ENCODE results near the gene ASGR1.

Gene ASGR1

DNA sequence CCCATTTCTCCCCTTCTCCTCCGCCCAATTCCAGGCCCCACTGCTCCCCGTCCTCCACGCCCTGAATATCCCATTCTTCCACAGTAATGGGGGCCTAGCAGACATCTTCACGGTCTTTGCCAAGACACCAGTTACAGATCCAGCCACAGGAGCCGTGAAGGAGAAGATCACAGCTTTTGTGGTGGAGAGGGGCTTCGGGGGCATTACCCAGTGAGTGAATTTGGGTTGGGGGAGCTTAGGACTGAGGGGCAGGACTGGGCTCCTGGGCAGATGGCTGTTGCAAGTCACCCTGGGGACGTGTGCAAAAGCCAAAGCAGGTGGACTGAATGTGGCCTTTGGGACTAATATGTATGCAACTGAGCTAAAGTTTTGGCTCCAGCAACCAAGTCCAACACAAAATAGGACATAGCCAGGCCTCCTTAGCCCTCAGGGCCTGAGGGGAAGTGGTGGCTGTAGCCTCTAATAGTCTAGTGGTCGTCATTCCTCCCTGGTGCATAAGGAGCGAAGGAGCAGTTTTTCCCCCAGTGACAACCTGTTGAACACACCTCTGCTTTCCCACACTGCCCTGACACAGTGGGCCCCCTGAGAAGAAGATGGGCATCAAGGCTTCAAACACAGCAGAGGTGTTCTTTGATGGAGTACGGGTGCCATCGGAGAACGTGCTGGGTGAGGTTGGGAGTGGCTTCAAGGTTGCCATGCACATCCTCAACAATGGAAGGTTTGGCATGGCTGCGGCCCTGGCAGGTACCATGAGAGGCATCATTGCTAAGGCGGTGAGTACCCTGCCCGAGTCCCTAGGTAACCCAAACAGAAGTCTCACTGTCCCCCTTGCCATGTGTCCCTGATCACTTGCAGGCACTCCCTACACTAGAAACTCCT is 43.2 kb upstream of the ASGR1 start:
- H3K36me3 ChIP-seq (ENCODE audit: control insufficient read depth in 5 of 5, insufficient read depth in 5 of 5, low read length in 5 of 5) = peaks cover 0 to 62% (median 62%) of the 10 kb centered on the region in 5 donors
- H3K4me1 ChIP-seq (ENCODE audit: control insufficient read depth in 5 of 5, insufficient read depth in 5 of 5, low read length in 5 of 5) = peaks cover 12 to 69% (median 55%) of the 10 kb centered on the region in 5 donors
- peaks cover 0 to 4% (median 0%) of the 10 kb centered on the region in 5 donors for H3K27me3 ChIP-seq (ENCODE audit: control insufficient read depth in 5 of 5, insufficient read depth in 4 of 5, low read length in 5 of 5)
- H3K9me3 ChIP-seq (ENCODE audit: control insufficient read depth in 5 of 5, low read length in 5 of 5) = no peaks in the 10 kb centered on the region
- H3K4me3 ChIP-seq (ENCODE audit: low read depth in 1 of 5, low read length in 5 of 5) = no peak overlapping the region
- peak overlapping the region in 2 of 5 donors; percentile 4 for H3K9ac ChIP-seq (ENCODE audit: low read length in 5 of 5)
- H3K27ac ChIP-seq (ENCODE audit: low read depth, low read length) = peak overlapping the region; percentile 98

DNA sequence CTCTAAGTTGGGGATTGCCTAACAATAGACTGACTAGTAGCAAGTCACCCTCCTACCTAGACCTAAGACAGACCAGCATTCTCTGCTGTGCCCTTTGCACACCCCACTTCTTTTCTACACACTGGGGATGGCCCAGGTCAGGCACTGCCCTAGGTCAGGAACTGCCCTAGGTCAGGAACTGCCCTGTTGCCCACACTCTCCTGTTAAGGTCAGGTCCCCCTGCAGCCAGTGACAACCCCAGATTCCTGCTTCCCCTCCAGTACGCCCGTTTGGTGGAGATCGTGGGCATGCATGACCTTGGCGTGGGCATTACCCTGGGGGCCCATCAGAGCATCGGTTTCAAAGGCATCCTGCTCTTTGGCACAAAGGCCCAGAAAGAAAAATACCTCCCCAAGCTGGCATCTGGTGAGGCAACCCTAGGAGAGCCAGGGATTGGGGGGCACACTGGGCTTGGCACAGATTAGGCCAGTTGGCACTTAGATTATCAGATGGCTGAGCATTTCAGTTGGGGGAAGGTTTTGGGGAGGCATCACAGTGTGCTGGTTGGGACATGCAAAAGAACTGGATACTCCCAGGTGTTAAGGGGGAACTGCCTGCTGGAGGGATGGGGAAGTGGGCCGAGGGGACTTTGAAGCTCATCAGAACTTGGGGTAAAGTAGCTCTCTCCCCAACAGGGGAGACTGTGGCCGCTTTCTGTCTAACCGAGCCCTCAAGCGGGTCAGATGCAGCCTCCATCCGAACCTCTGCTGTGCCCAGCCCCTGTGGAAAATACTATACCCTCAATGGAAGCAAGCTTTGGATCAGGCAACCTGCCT is 42.3 kb upstream of the ASGR1 start:
- H3K4me3 ChIP-seq (ENCODE audit: low read depth in 1 of 5, low read length in 5 of 5) = peak overlapping the region in 3 of 5 donors; percentile 79 to 91 (median 89)
- H3K4me1 ChIP-seq (ENCODE audit: control insufficient read depth in 5 of 5, insufficient read depth in 5 of 5, low read length in 5 of 5) = peaks cover 12 to 72% (median 58%) of the 10 kb centered on the region in 5 donors
- H3K9ac ChIP-seq (ENCODE audit: low read length in 5 of 5) = peak overlapping the region in 3 of 5 donors; percentile 4 to 98 (median 96)
- peaks cover 0 to 54% (median 54%) of the 10 kb centered on the region in 5 donors for H3K36me3 ChIP-seq (ENCODE audit: control insufficient read depth in 5 of 5, insufficient read depth in 5 of 5, low read length in 5 of 5)
- H3K9me3 ChIP-seq (ENCODE audit: control insufficient read depth in 5 of 5, low read length in 5 of 5) = no peaks in the 10 kb centered on the region
- peaks cover 0 to 9% (median 0%) of the 10 kb centered on the region in 5 donors for H3K27me3 ChIP-seq (ENCODE audit: control insufficient read depth in 5 of 5, insufficient read depth in 4 of 5, low read length in 5 of 5)
- peak overlapping the region; percentile 98 for H3K27ac ChIP-seq (ENCODE audit: low read depth, low read length)

DNA sequence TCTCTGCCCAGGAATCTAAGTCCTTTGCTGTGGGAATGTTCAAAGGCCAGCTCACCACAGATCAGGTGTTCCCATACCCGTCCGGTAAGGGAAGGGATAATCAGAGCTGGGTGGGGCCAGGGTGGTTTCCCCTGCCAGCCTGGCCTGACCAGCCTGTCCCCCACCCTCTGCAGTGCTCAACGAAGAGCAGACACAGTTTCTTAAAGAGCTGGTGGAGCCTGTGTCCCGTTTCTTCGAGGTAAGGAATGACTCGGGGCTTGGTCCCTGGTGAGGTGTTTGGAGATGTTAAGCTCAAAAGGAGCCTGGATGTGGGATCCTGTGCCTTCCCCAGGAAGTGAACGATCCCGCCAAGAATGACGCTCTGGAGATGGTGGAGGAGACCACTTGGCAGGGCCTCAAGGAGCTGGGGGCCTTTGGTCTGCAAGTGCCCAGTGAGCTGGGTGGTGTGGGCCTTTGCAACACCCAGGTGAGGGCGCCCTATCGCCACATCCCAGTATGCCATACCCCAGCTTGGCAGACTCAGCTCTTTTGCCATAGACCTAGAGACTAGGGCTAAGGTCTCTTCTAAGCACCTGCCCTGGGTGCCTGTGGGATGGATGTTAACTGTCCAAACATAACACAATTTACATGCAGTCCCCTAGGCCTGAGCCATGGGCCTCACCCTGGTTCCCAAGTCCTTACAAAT is 41.6 kb upstream of the ASGR1 start:
- H3K4me3 ChIP-seq (ENCODE audit: low read depth in 1 of 5, low read length in 5 of 5) = peak overlapping the region; percentile 79 to 94 (median 89)
- peaks cover 12 to 79% (median 63%) of the 10 kb centered on the region in 5 donors for H3K4me1 ChIP-seq (ENCODE audit: control insufficient read depth in 5 of 5, insufficient read depth in 5 of 5, low read length in 5 of 5)
- H3K36me3 ChIP-seq (ENCODE audit: control insufficient read depth in 5 of 5, insufficient read depth in 5 of 5, low read length in 5 of 5) = peaks cover 0 to 46% (median 46%) of the 10 kb centered on the region in 5 donors

DNA sequence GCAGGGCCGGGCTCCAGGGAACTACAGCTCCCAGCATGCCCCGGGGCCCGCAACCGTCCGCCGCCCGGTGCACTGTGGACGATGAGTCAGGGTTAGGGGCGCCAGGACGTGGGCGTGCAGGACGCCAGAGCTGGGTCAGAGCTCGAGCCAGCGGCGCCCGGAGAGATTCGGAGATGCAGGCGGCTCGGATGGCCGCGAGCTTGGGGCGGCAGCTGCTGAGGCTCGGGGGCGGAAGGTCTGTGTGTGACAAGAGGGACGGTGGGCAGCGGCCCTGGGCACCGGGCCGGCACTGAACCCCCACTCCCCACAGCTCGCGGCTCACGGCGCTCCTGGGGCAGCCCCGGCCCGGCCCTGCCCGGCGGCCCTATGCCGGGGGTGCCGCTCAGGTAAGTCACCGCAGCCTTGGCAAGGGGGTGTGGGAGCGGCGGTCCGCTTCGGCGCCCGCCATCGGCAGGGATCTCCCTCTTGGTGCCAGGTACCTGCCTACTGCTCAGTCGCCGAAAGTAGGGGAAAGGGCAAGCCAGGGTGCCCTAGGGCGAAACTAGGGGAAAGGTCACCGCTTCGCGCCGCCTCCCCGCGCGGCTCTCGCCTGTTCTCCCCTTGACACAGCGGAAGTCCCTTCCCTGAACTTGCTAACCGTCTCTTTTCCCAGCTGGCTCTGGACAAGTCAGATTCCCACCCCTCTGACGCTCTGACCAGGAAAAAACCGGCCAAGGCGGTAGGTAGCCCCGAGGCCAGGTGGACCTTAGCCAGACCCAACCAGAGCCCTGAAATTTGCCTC is 40.8 kb upstream of the ASGR1 start, which contains the start of the genes ACADVL and DLG4:
ACADVL (plus strand) TSS at position 127 of the 781 bp plus-strand sequence; CDS start at position 174, 47 bp downstream.
DLG4 (minus strand) TSS at position 25 of the 781 bp plus-strand sequence.
- peaks cover 12 to 85% (median 68%) of the 10 kb centered on the region in 5 donors for H3K4me1 ChIP-seq (ENCODE audit: control insufficient read depth in 5 of 5, insufficient read depth in 5 of 5, low read length in 5 of 5)
- H3K4me3 ChIP-seq (ENCODE audit: low read depth in 1 of 5, low read length in 5 of 5) = peak within 1 kb of the TSS; percentile 79 to 94 (median 89)

More for the DNA sequence above, 41.6 kb upstream of the ASGR1 start:
- Histone ChIP-seq H3K27me3 (ENCODE audit: control insufficient read depth in 5 of 5, insufficient read depth in 4 of 5, low read length in 5 of 5) (peaks cover 0 to 9% (median 4%) of the 10 kb centered on the region in 5 donors), H3K9ac (ENCODE audit: low read length in 5 of 5) (peak overlapping the region; percentile 93 to 99 (median 98)), H3K9me3 (ENCODE audit: control insufficient read depth in 5 of 5, low read length in 5 of 5) (no peaks in the 10 kb centered on the region), H3K27ac (ENCODE audit: low read depth, low read length) (peak overlapping the region; percentile 98)

DNA sequence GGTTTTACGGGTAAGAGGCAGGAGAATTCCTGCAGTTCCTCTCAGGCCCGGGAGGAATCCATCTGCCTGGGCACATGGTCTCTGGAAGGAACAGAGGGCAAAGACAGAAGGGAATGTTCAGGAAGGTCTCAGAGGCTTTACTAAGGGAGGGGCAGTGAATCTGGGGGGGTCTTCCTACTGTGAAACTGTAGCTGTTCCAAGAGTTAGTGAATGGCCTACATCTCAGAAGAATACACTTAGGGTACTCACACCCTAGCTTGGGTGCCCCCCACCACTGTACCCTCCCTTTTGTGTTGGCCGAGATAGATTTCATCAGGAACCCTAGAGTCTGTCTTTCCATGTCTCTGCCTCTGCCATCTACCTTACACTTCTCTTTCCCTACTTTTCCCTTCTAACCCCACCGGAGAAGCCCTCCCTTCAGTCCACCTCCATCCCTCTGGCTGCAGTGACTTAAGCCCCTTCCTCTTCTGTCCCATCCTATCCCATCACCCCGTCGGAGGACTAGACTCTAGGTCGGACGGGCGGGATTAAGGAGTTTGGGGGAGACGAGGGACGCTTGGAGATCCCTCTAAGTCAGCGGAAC is 40.1 kb upstream of the ASGR1 start:
- peak overlapping the region; percentile 12 to 99 (median 96) for H3K9ac ChIP-seq (ENCODE audit: low read length in 5 of 5)
- H3K9me3 ChIP-seq (ENCODE audit: control insufficient read depth in 5 of 5, low read length in 5 of 5) = no peaks in the 10 kb centered on the region
- H3K36me3 ChIP-seq (ENCODE audit: control insufficient read depth in 5 of 5, insufficient read depth in 5 of 5, low read length in 5 of 5) = peaks cover 0 to 34% (median 33%) of the 10 kb centered on the region in 5 donors
- H3K27ac ChIP-seq (ENCODE audit: low read depth, low read length) = peak overlapping the region; percentile 98
- H3K4me1 ChIP-seq (ENCODE audit: control insufficient read depth in 5 of 5, insufficient read depth in 5 of 5, low read length in 5 of 5) = peaks cover 12 to 88% (median 75%) of the 10 kb centered on the region in 5 donors
- H3K4me3 ChIP-seq (ENCODE audit: low read depth in 1 of 5, low read length in 5 of 5) = peak overlapping the region; percentile 76 to 94 (median 83)
- peaks cover 0 to 9% (median 4%) of the 10 kb centered on the region in 5 donors for H3K27me3 ChIP-seq (ENCODE audit: control insufficient read depth in 5 of 5, insufficient read depth in 4 of 5, low read length in 5 of 5)

More for the DNA sequence above, 40.8 kb upstream of the ASGR1 start, which contains the start of the genes ACADVL and DLG4:
- peak within 1 kb of the TSS; percentile 93 to 99 (median 98) for H3K9ac ChIP-seq (ENCODE audit: low read length in 5 of 5)
- no peaks in the 10 kb centered on the region for H3K9me3 ChIP-seq (ENCODE audit: control insufficient read depth in 5 of 5, low read length in 5 of 5)
- peaks cover 0 to 40% (median 39%) of the 10 kb centered on the region in 5 donors for H3K36me3 ChIP-seq (ENCODE audit: control insufficient read depth in 5 of 5, insufficient read depth in 5 of 5, low read length in 5 of 5)
- peak within 1 kb of the TSS; percentile 98 for H3K27ac ChIP-seq (ENCODE audit: low read depth, low read length)
- peaks cover 0 to 9% (median 4%) of the 10 kb centered on the region in 5 donors for H3K27me3 ChIP-seq (ENCODE audit: control insufficient read depth in 5 of 5, insufficient read depth in 4 of 5, low read length in 5 of 5)

DNA sequence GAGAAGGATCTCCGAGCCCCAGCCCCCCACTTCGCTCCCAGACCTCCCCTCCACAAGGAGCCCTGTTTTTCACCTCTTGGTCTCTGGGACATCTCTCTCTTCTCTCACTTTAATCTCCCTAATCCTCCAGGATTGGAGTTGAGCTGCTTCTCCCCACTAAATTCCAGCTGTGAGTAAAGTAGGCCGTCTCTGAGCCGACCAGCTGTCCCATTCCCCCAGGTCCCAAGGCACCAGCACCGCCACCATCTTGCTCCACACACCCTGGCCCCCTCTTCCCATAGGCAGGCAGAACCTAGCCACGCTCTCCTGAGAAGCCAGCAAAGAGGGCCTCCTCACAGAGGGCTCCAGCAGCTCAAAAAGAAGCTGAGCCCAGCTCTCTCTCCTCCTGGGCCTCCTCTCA is 39.6 kb upstream of the ASGR1 start:
- no peaks in the 10 kb centered on the region for H3K9me3 ChIP-seq (ENCODE audit: control insufficient read depth in 5 of 5, low read length in 5 of 5)
- peaks cover 13 to 88% (median 76%) of the 10 kb centered on the region in 5 donors for H3K4me1 ChIP-seq (ENCODE audit: control insufficient read depth in 5 of 5, insufficient read depth in 5 of 5, low read length in 5 of 5)
- H3K27me3 ChIP-seq (ENCODE audit: control insufficient read depth in 5 of 5, insufficient read depth in 4 of 5, low read length in 5 of 5) = peaks cover 0 to 9% (median 4%) of the 10 kb centered on the region in 5 donors
- peaks cover 0 to 28% (median 27%) of the 10 kb centered on the region in 5 donors for H3K36me3 ChIP-seq (ENCODE audit: control insufficient read depth in 5 of 5, insufficient read depth in 5 of 5, low read length in 5 of 5)
- H3K4me3 ChIP-seq (ENCODE audit: low read depth in 1 of 5, low read length in 5 of 5) = no peak overlapping the region
- H3K27ac ChIP-seq (ENCODE audit: low read depth, low read length) = peak overlapping the region; percentile 98
- H3K9ac ChIP-seq (ENCODE audit: low read length in 5 of 5) = peak overlapping the region in 1 of 5 donors; percentile 98

DNA sequence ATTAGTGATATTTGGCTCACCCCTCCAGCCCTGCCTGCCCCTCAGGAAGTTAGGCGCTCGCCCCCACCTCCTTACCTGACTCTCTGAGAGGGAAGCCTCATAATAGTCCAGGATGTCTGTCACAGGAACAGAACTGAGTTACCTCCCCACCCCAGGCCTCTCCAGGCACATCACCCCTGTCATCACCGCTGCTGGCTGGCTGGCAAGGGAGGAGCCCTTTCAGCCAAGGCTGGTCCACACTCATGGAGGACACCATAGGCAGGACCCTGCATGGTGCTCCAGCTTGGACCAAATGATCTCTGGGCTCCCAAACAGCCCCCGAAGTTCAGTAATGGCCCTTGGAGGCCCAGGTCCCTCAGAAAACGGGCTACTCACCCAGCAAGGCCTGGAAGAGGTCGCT is 39.0 kb upstream of the ASGR1 start:
- Histone ChIP-seq H3K4me1 (ENCODE audit: control insufficient read depth in 5 of 5, insufficient read depth in 5 of 5, low read length in 5 of 5) (peaks cover 13 to 87% (median 78%) of the 10 kb centered on the region in 5 donors), H3K9ac (ENCODE audit: low read length in 5 of 5) (peak overlapping the region in 2 of 5 donors; percentile 53 to 72)

DNA sequence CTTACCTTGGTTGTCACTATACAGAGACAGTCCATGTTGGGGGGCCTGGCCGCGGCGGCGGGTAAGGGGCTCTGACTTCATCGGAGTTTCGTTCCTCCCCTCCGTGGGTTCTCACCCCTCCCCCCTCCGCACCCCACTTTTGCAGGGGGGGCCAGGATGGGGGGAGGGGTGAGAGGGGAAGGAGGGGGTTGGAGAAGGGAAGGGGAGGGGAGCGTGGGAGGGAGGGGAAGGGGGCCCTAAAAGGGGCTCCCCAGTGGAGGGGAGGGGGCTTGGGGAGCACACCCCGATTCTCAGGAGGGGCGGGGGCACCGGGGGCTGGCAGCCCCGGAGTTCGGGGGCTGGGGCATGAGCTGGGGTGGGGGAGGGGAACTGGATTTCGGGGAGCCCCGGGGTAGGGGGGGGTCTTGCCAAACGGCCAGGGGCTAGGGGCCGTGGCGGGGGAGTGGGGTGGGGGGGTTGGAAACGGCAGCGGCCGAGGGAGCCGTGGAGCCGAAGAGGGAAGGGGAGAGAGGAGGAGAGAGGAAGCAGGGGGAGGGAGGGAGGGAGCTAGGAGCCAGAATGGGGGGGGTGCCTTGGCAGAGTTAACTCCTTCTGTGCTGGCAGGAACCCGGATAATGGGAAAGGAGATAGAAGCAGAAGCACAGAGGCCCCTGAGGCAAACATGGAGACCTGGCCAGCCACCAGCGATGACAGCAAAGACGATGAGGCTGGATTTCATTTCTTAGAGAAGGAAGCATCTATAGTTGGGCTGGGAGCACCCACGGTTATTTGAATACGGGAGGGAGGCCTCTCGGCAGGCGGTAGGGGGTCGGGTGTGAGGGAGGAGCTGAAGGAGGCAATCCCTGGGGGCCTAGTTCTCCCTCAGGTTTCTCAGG is 38.2 kb upstream of the ASGR1 start:
- Histone ChIP-seq H3K9me3 (ENCODE audit: control insufficient read depth in 5 of 5, low read length in 5 of 5) (no peaks in the 10 kb centered on the region), H3K36me3 (ENCODE audit: control insufficient read depth in 5 of 5, insufficient read depth in 5 of 5, low read length in 5 of 5) (peaks cover 0 to 14% (median 13%) of the 10 kb centered on the region in 5 donors), H3K9ac (ENCODE audit: low read length in 5 of 5) (peak overlapping the region in 2 of 5 donors; percentile 41 to 72), H3K4me3 (ENCODE audit: low read depth in 1 of 5, low read length in 5 of 5) (peak overlapping the region; percentile 36 to 57 (median 49)), H3K4me1 (ENCODE audit: control insufficient read depth in 5 of 5, insufficient read depth in 5 of 5, low read length in 5 of 5) (peaks cover 13 to 82% (median 74%) of the 10 kb centered on the region in 5 donors), H3K27ac (ENCODE audit: low read depth, low read length) (no peak overlapping the region), H3K27me3 (ENCODE audit: control insufficient read depth in 5 of 5, insufficient read depth in 4 of 5, low read length in 5 of 5) (peaks cover 0 to 9% (median 4%) of the 10 kb centered on the region in 5 donors)

More for the DNA sequence above, 39.0 kb upstream of the ASGR1 start:
- H3K36me3 ChIP-seq (ENCODE audit: control insufficient read depth in 5 of 5, insufficient read depth in 5 of 5, low read length in 5 of 5) = peaks cover 0 to 22% (median 21%) of the 10 kb centered on the region in 5 donors
- peaks cover 0 to 9% (median 4%) of the 10 kb centered on the region in 5 donors for H3K27me3 ChIP-seq (ENCODE audit: control insufficient read depth in 5 of 5, insufficient read depth in 4 of 5, low read length in 5 of 5)
- H3K4me3 ChIP-seq (ENCODE audit: low read depth in 1 of 5, low read length in 5 of 5) = peak overlapping the region in 1 of 5 donors; percentile 36
- H3K27ac ChIP-seq (ENCODE audit: low read depth, low read length) = no peak overlapping the region
- H3K9me3 ChIP-seq (ENCODE audit: control insufficient read depth in 5 of 5, low read length in 5 of 5) = no peaks in the 10 kb centered on the region

Measured in subcutaneous abdominal adipose tissue (tissue), 5 donors.